GOT3 (cell line): ENCODE measurements around the gene MUC22.
"Not testable (repeated sequence)": the region's sequence is repeated elsewhere in the genome, so short reads cannot be mapped to it uniquely, and the experiment has no call there.

Experiments
- DNase-seq: peaks from one replicate; lab custom pipeline; 2025; ENCODE audit warnings: mixed read lengths; lab: John Stamatoyannopoulos, UW

The MUC22 gene

GRCh38 chr6:31038559-31038958 lies 28.3 kb downstream of the MUC22 start:
- no peak for DNase-seq

GRCh38 chr6:31040801-31041200 lies 30.5 kb downstream of the MUC22 start:
- DNase-seq, result no peak

GRCh38 chr6:31041372-31041974 lies 31.2 kb downstream of the MUC22 start:
- DNase-seq, result no peak

GRCh38 chr6:31042806-31043205 lies 32.5 kb downstream of the MUC22 start:
- peak; percentile 33 for DNase-seq

GRCh38 chr6:31048099-31048498 lies 37.8 kb downstream of the MUC22 start:
- DNase-seq, result no peak

- DNase-seq, result no peak
These were observed 39.2 kb downstream of the MUC22 start for GRCh38 chr6:31049518-31049917.

- not testable (repeated sequence) for DNase-seq
These were observed 42.9 kb downstream of the MUC22 start for GRCh38 chr6:31053187-31053586.

GRCh38 chr6:31053873-31054272 lies 43.6 kb downstream of the MUC22 start:
- DNase-seq, result no peak

- DNase-seq, result no peak
These were observed 45.2 kb downstream of the MUC22 start for GRCh38 chr6:31055441-31055840.

- DNase-seq, result no peak
These were observed 47.2 kb downstream of the MUC22 start for GRCh38 chr6:31057426-31058003.

- DNase-seq, result no peak
These were observed 48.0 kb downstream of the MUC22 start for GRCh38 chr6:31058128-31058894.

GRCh38 chr6:31060145-31060544 lies 49.9 kb downstream of the MUC22 start:
- DNase-seq, result no peak

GRCh38 chr6:31063906-31064435 lies 53.7 kb downstream of the MUC22 start:
- no peak for DNase-seq

- DNase-seq, result no peak
These were observed 55.3 kb downstream of the MUC22 start for GRCh38 chr6:31065556-31065955.

- DNase-seq, result not testable (repeated sequence)
These were observed 56.8 kb downstream of the MUC22 start for GRCh38 chr6:31067028-31067427.

- not testable (repeated sequence) for DNase-seq
These were observed 57.8 kb downstream of the MUC22 start for GRCh38 chr6:31067891-31068668.

- DNase-seq, result no peak
These were observed 58.5 kb downstream of the MUC22 start for GRCh38 chr6:31068669-31069340.

GRCh38 chr6:31070711-31071197 lies 60.5 kb downstream of the MUC22 start:
- no peak for DNase-seq

GRCh38 chr6:31074401-31074800 lies 64.1 kb downstream of the MUC22 start:
- DNase-seq, result no peak

GRCh38 chr6:31075528-31075927 lies 65.3 kb downstream of the MUC22 start:
- no peak for DNase-seq

- DNase-seq, result no peak
These were observed 66.3 kb downstream of the MUC22 start for GRCh38 chr6:31076611-31077010.
